Measurements from ENCODE around the gene CROCC2. TPM values are rescaled to one million over a fixed set of nuclear protein-coding genes. Genes with fewer than 3 reads are reported as not detected.

Gene CROCC2
- total and polyA plus RNA-seq, 10 of the 15 experiments (the other 5 are each of a cell fraction or from before 2014, with no cell fraction given), result not detected

DNA sequence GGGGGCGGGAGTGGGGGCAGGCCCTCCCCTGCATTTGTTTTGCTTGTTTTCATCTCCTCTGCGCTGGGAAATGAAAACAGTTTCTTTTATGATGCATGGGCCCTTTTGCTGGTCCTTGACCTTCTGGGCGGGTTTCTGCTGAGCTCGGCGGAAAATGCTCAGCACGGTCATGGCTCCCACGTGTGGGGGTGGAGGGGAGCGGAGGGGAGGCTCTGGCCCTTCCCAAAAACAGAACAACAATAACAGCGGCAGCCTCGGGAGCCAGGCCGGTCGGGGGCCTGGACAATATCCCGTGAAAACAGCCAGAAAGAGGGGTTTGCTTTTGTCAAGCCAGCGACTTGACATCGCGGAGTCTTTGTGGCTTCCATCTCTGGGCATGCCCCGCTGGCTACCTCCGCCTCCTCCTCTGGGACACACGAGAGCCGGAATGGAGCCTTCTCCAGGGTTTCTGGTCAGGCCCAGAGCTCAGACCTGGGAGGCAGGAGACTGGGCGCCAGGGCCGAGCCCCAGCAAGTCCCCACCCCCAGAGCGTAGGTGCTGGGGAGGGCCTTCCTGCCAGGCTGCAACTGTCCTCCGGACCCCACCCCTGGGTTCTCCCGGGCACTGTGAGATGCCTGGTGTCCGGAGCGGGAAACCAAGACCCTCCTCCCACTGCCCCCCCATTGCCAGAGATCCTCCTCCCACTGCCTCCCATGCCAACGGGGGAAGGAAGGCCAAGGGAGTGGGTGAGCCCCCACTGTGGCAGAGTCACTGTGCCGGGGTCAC lies 56.3 kb downstream of the CROCC2 start:
- ATAC-seq, result no peak
- Histone ChIP-seq H3K9me3 (replicated peaks; ENCODE audit: control insufficient read depth, insufficient read depth, low read length) (no peaks in the 10 kb centered on the region), H3K4me2 (ENCODE audit: control insufficient read depth, insufficient read depth) (no peak overlapping the region), H3K4me1 (ENCODE audit: control insufficient read depth, insufficient read depth, low read length) (no peaks in the 10 kb centered on the region), H3K27me3 (replicated peaks in 1 of 2; ENCODE audit: control insufficient read depth in 2 of 2, insufficient read depth in 2 of 2, low read length in 1 of 2) (peaks cover 0 to 1% of the 10 kb centered on the region in 2 experiments; a peak in 2 of 4 replicates), H3K27ac (ENCODE audit: control insufficient read depth, insufficient read depth) (no peak overlapping the region), H3K4me3 (no peak overlapping the region), H3K9ac (ENCODE audit: control insufficient read depth, insufficient read depth, low read length) (no peak overlapping the region), H2AFZ (ENCODE audit: control insufficient read depth, low read depth, low read length) (no peak overlapping the region), H3K36me3 (ENCODE audit: control insufficient read depth in 2 of 2, insufficient read depth in 2 of 2, low read length in 1 of 2) (no peaks in the 10 kb centered on the region), H4K20me1 (ENCODE audit: control insufficient read depth, insufficient read depth) (no peaks in the 10 kb centered on the region), H3K79me2 (ENCODE audit: control insufficient read depth, insufficient read depth, low read length) (no peaks in the 10 kb centered on the region)
- ChIA-PET POLR2A (no interaction called here), CTCF (no interaction called here), SMC1A (ENCODE audit: uncharacterized antibody, unreplicated experiment) (no interaction called here), RAD21 (ENCODE audit: unreplicated experiment) (no interaction called here)
- WGBS (ENCODE audit: insufficient coverage, insufficient replicate concordance, low lambda C conversion rate, missing lambda C conversion rate), result 45% methylated on average over 29 of the region's 29 CpGs
- intact Hi-C loops (cut with micrococcal nuclease; ENCODE audit: unreplicated experiment) (no loop called here), in situ Hi-C loops (cut with MboI) (no loop called here)
- FAIRE-seq, result no peak
- no TSS peak for BruUV-seq (replicated peaks)
- DNase-seq (ENCODE audit: low read depth, low spot score), result no peak
- no peak for TF ChIP-seq NR2C1 (IDR thresholded peaks at IDR 0.05)
- TF ChIP-seq NR2F1 (conservative IDR thresholded peaks at IDR 0.05), result no peak
- no peak for TF ChIP-seq FOXK2 (IDR thresholded peaks at IDR 0.05)
- no peak for TF ChIP-seq RCOR1 (conservative IDR thresholded peaks at IDR 0.05; ENCODE audit: low read depth, low read length)
- TF ChIP-seq, protein P1, sequence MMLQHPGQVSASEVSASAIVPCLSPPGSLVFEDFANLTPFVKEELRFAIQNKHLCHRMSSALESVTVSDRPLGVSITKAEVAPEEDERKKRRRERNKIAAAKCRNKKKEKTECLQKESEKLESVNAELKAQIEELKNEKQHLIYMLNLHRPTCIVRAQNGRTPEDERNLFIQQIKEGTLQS (IDR thresholded peaks at IDR 0.05; ENCODE audit: borderline replicate concordance, extremely low read depth, low read depth, low read length), result no peak
- TF ChIP-seq, protein P2, sequence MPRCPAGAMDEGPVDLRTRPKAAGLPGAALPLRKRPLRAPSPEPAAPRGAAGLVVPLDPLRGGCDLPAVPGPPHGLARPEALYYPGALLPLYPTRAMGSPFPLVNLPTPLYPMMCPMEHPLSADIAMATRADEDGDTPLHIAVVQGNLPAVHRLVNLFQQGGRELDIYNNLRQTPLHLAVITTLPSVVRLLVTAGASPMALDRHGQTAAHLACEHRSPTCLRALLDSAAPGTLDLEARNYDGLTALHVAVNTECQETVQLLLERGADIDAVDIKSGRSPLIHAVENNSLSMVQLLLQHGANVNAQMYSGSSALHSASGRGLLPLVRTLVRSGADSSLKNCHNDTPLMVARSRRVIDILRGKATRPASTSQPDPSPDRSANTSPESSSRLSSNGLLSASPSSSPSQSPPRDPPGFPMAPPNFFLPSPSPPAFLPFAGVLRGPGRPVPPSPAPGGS (IDR thresholded peaks at IDR 0.05; ENCODE audit: borderline replicate concordance, insufficient read depth, low read depth, low read length, poor library complexity, severe bottlenecking), result no peak
- TF ChIP-seq, protein P3, sequence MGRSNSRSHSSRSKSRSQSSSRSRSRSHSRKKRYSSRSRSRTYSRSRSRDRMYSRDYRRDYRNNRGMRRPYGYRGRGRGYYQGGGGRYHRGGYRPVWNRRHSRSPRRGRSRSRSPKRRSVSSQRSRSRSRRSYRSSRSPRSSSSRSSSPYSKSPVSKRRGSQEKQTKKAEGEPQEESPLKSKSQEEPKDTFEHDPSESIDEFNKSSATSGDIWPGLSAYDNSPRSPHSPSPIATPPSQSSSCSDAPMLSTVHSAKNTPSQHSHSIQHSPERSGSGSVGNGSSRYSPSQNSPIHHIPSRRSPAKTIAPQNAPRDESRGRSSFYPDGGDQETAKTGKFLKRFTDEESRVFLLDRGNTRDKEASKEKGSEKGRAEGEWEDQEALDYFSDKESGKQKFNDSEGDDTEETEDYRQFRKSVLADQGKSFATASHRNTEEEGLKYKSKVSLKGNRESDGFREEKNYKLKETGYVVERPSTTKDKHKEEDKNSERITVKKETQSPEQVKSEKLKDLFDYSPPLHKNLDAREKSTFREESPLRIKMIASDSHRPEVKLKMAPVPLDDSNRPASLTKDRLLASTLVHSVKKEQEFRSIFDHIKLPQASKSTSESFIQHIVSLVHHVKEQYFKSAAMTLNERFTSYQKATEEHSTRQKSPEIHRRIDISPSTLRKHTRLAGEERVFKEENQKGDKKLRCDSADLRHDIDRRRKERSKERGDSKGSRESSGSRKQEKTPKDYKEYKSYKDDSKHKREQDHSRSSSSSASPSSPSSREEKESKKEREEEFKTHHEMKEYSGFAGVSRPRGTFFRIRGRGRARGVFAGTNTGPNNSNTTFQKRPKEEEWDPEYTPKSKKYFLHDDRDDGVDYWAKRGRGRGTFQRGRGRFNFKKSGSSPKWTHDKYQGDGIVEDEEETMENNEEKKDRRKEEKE (IDR thresholded peaks at IDR 0.05), result no peak
- no peak for TF ChIP-seq KAT2A (conservative IDR thresholded peaks at IDR 0.05; ENCODE audit: control insufficient read depth, low read depth, low read length)
- TF ChIP-seq ZNF24 (IDR thresholded peaks at IDR 0.05), result no peak
- no peak for TF ChIP-seq CHD1 (IDR thresholded peaks at IDR 0.05; ENCODE audit: low read depth, low read length)
- TF ChIP-seq, protein P4, sequence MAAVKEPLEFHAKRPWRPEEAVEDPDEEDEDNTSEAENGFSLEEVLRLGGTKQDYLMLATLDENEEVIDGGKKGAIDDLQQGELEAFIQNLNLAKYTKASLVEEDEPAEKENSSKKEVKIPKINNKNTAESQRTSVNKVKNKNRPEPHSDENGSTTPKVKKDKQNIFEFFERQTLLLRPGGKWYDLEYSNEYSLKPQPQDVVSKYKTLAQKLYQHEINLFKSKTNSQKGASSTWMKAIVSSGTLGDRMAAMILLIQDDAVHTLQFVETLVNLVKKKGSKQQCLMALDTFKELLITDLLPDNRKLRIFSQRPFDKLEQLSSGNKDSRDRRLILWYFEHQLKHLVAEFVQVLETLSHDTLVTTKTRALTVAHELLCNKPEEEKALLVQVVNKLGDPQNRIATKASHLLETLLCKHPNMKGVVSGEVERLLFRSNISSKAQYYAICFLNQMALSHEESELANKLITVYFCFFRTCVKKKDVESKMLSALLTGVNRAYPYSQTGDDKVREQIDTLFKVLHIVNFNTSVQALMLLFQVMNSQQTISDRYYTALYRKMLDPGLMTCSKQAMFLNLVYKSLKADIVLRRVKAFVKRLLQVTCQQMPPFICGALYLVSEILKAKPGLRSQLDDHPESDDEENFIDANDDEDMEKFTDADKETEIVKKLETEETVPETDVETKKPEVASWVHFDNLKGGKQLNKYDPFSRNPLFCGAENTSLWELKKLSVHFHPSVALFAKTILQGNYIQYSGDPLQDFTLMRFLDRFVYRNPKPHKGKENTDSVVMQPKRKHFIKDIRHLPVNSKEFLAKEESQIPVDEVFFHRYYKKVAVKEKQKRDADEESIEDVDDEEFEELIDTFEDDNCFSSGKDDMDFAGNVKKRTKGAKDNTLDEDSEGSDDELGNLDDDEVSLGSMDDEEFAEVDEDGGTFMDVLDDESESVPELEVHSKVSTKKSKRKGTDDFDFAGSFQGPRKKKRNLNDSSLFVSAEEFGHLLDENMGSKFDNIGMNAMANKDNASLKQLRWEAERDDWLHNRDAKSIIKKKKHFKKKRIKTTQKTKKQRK (IDR thresholded peaks at IDR 0.05; ENCODE audit: low read depth, low read length), result no peak
- TF ChIP-seq, protein P5, sequence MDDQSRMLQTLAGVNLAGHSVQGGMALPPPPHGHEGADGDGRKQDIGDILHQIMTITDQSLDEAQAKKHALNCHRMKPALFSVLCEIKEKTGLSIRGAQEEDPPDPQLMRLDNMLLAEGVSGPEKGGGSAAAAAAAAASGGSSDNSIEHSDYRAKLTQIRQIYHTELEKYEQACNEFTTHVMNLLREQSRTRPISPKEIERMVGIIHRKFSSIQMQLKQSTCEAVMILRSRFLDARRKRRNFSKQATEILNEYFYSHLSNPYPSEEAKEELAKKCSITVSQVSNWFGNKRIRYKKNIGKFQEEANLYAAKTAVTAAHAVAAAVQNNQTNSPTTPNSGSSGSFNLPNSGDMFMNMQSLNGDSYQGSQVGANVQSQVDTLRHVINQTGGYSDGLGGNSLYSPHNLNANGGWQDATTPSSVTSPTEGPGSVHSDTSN (IDR thresholded peaks at IDR 0.05; ENCODE audit: insufficient replicate concordance, low read depth, low read length), result no peak
- no peak for TF ChIP-seq ZNF217 (IDR thresholded peaks at IDR 0.05)
- no peak for TF ChIP-seq CHD4 (IDR thresholded peaks at IDR 0.05)
- no peak for TF ChIP-seq RELA (IDR thresholded peaks at IDR 0.05; ENCODE audit: borderline replicate concordance, partially characterized antibody)

Measured in GM12878 (cell line).